Heart right ventricle (tissue), 16 donors: ENCODE results near the gene LRSAM1. TPM values are rescaled to one million over a fixed set of nuclear protein-coding genes. Genes with fewer than 3 reads are reported as not detected.

Source experiments
- ATAC-seq, 8 donors: fragments of 200-7000 bp; cut with Tn5 transposase; one replicate each; pipeline ENCODE4 v1.9.1; 2020; ENCODE audit warnings: mild to moderate bottlenecking in 8 of 8, moderate library complexity in 8 of 8, moderate number of reproducible peaks in 1 of 8
- DNase-seq, 2 donors: peaks; one replicate each; pipeline ENCODE4 v3.0.0-alpha.2; 2020
- H3K27ac ChIP-seq, 10 donors: fragments of 200-600 bp; sonication (generic) in 2 of 10; one replicate each; pipeline versions ENCODE4 v1.5.0 to v1.8.0; 2020 to 2022; ENCODE audit warnings: mild to moderate bottlenecking in 3 of 10
- H3K27me3 ChIP-seq, 7 donors: fragments of 200-600 bp; one replicate each; pipeline ENCODE4 v1.8.0; 2021 to 2022; ENCODE audit warnings: mild to moderate bottlenecking in 2 of 7
- H3K36me3 ChIP-seq, 9 donors: fragments of 200-600 bp; sonication (generic) in 1 of 9; one replicate each; pipeline versions ENCODE4 v1.5.0 to v1.8.0; 2020 to 2022; ENCODE audit warnings: mild to moderate bottlenecking in 2 of 9
- H3K4me1 ChIP-seq, 9 donors: fragments of 200-600 bp; sonication (generic) in 1 of 9; one replicate each; pipeline versions ENCODE4 v1.5.0 to v1.8.0; 2020 to 2022; ENCODE audit warnings: mild to moderate bottlenecking in 4 of 9
- H3K4me3 ChIP-seq, 10 donors: fragments of 200-600 bp; sonication (generic) in 2 of 10; one replicate each; pipeline versions ENCODE4 v1.5.0 to v1.8.0; 2020 to 2022; ENCODE audit warnings: mild to moderate bottlenecking in 7 of 10, moderate library complexity in 2 of 10
- H3K9me3 ChIP-seq, 11 donors: fragments of 200-600 bp in 10 of 11; sonication (generic) in 2 of 11; one replicate each; pipeline versions ENCODE4 v1.5.0 to v1.8.0; 2013 to 2022; ENCODE audit warnings: mild to moderate bottlenecking in 2 of 11, control low read depth in 1 of 11, moderate library complexity in 1 of 11
- WGBS, 2 donors: extraction: QIAGEN DNeasy Blood & Tissue Kit; methylation state at CpG; one replicate each; pipeline ENCODE4 v1.1.7; 2013; ENCODE audit warnings: inconsistent platforms in 1 of 2; 5-methylcytosine and 5-hydroxymethylcytosine counted together
- intact Hi-C, 10 donors: fragments of 100-400 bp; cut with DNase I; formaldehyde crosslinking; loops; one replicate each; pipeline versions ENCODE4 v1.11.1 to v1.14.2; 2022
- polyA plus RNA-seq, 2 donors: library from polyadenylated mRNA; stranded (reverse); fragments of 200-250 nt; gene quantifications; one replicate each; pipeline ENCODE4 v1.2.3, GENCODE V29; 2013
- total RNA-seq, 10 donors: library from RNA; stranded (reverse); fragmentation: NEBNext Ultra II Directional in 3 of 10; extraction: Animal tissue kit (Norgen Biotek cat#: 25700) in 3 of 10; gene quantifications; one replicate each; pipeline versions ENCODE4 v1.2.1 to v1.2.4, GENCODE V29; 2021 to 2023
- TF ChIP-seq, protein P1 (sequence below), 9 donors: fragments of 200-600 bp; sonication (generic) in 2 of 9; IDR thresholded peaks; one replicate each; pipeline versions ENCODE4 v1.5.0 to v1.8.0; 2021 to 2022; ENCODE audit warnings: antibody characterized with exemption in 9 of 9, mild to moderate bottlenecking in 5 of 9, moderate library complexity in 1 of 9
- donor health status: Arrhythmogenic right ventricular cardiomyopathy.
- donor health status: ischemic (EF 13 %, LVEDD 7.1; RV severe dilation, severe dysfunction).
- donor health status: healthy with polysubstance abuse.
- donor health status: DM: no; HTN: yes; CAD: no.
- donor health status: DM: no; HTN: no; CAD: no.
- donor health status: ischemic (EF 25% LVEDD 6.9; RV normal size, moderate dysfunction).
- donor health status: ischemic (EF 25% LVEDD 5.7; RV mildly dilated, moderate dysfunction).
- donor health status: healthy.
- donor health status: DM: yes; HTN: yes; CAD: no.
- donor health status: Ischemic cardiomyopathy.
- donor health status: ischemic (EF 35%, LVEDD 5.7; RV mildly dilated, moderate dysfunction).
- donor health status: nonischemic (EF 11% LVEDD 7.7; RV severe dilation, severe dysfunction).
- donor health status: DM: yes; HTN: yes; CAD: no.
- donor health status: PGD.
- donor health status: ischemic (EF 29% LVEDD 5.4; RV normal size, mild dysfunction).
- donor health status: nonischemic (EF 23%, LVEDD 6.1; RV moderate dilation, normal function).

The LRSAM1 gene
- total and polyA plus RNA-seq, 12 donors, result 21.2 to 59.9 (median 29.5) TPM

GRCh38 chr9:127498298-127498697 lies 47.0 kb downstream of the LRSAM1 start:
- Histone ChIP-seq H3K27ac (no peak overlapping the region), H3K4me3 (no peak overlapping the region), H3K36me3 (peaks cover 0 to 89% (median 21%) of the 10 kb centered on the region in 9 donors), H3K9me3 (no peaks in the 10 kb centered on the region), H3K4me1 (peaks cover 0 to 29% (median 18%) of the 10 kb centered on the region in 9 donors), H3K27me3 (no peaks in the 10 kb centered on the region)
- DNase-seq (no peak), ATAC-seq (no peak)
- TF ChIP-seq, protein P1, sequence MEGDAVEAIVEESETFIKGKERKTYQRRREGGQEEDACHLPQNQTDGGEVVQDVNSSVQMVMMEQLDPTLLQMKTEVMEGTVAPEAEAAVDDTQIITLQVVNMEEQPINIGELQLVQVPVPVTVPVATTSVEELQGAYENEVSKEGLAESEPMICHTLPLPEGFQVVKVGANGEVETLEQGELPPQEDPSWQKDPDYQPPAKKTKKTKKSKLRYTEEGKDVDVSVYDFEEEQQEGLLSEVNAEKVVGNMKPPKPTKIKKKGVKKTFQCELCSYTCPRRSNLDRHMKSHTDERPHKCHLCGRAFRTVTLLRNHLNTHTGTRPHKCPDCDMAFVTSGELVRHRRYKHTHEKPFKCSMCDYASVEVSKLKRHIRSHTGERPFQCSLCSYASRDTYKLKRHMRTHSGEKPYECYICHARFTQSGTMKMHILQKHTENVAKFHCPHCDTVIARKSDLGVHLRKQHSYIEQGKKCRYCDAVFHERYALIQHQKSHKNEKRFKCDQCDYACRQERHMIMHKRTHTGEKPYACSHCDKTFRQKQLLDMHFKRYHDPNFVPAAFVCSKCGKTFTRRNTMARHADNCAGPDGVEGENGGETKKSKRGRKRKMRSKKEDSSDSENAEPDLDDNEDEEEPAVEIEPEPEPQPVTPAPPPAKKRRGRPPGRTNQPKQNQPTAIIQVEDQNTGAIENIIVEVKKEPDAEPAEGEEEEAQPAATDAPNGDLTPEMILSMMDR (IDR thresholded peaks at IDR 0.05), result no peak
- 88 to 90% methylated on average over 5 of the region's 5 CpGs for WGBS, 2 donors
- intact Hi-C loops, result loop anchor here in 1 of 10 donors (10.0 kb wide), 1 partner anchor 197 kb away; no protein-coding TSS in a partner anchor

- ATAC-seq (no peak), DNase-seq (no peak)
- WGBS, 2 donors, result 88 to 91% methylated on average over 6 of the region's 6 CpGs
- Histone ChIP-seq H3K27ac (no peak overlapping the region), H3K4me1 (peaks cover 0 to 12% (median 4%) of the 10 kb centered on the region in 9 donors), H3K4me3 (no peak overlapping the region), H3K9me3 (no peaks in the 10 kb centered on the region), H3K36me3 (peaks cover 0 to 91% (median 21%) of the 10 kb centered on the region in 9 donors), H3K27me3 (no peaks in the 10 kb centered on the region)
- TF ChIP-seq, protein P1 (IDR thresholded peaks at IDR 0.05), result no peak
- intact Hi-C loops, result loop anchor here in 9 of 10 donors (5.0 to 10.0 kb wide), 6 partner anchors 224 to 427 kb away; partner anchors contain the start of gene TOR2A (in 4 of the 9)
Measured at GRCh38 chr9:127500399-127500798, 49.1 kb downstream of the LRSAM1 start.

DNA sequence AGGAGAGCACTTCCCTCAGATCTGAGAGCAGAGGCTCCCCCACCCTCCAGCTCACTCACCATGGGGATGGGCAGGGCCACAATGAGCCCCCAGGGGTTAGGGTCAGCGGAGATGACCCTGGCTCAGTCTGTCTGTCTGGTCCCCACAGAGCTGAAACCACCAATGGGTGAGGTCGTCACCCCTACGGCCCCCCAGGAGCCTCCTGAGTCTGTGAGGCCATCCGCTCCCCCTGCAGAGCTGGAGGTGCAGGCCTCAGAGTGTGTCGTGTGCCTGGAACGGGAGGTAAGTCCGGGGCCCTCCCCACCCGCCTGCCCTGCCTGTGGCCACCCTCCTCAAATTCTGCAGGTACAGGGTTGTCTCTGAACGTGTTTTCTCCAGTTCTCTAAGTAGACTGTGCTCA lies 49.6 kb downstream of the LRSAM1 start:
- DNase-seq (no peak), ATAC-seq (no peak)
- 87 to 91% methylated on average over 9 of the region's 9 CpGs for WGBS, 2 donors
- Histone ChIP-seq H3K27me3 (no peaks in the 10 kb centered on the region), H3K4me3 (no peak overlapping the region), H3K27ac (no peak overlapping the region), H3K4me1 (peaks cover 0 to 8% (median 0%) of the 10 kb centered on the region in 9 donors), H3K36me3 (peaks cover 0 to 90% (median 21%) of the 10 kb centered on the region in 9 donors), H3K9me3 (no peaks in the 10 kb centered on the region)
- intact Hi-C loops, result loop anchor here in 9 of 10 donors (5.0 to 10.0 kb wide), 6 partner anchors 224 to 426 kb away; partner anchors contain the start of gene TOR2A (in 4 of the 9)
- TF ChIP-seq, protein P1 (IDR thresholded peaks at IDR 0.05), result no peak

- peaks cover 0 to 88% (median 14%) of the 10 kb centered on the region in 9 donors for H3K36me3 ChIP-seq
- TF ChIP-seq, protein P1 (IDR thresholded peaks at IDR 0.05), result no peak
- no peak for DNase-seq
Measured at GRCh38 chr9:127501821-127502343, 50.6 kb downstream of the LRSAM1 start.

More at GRCh38 chr9:127501821-127502343, 50.6 kb downstream of the LRSAM1 start:
- intact Hi-C loops, result loop anchor here in 9 of 10 donors (2.0 to 10.0 kb wide), 7 partner anchors 85 to 425 kb away; partner anchors contain the start of gene TOR2A (in 4 of the 9)
- Histone ChIP-seq H3K27ac (no peak overlapping the region), H3K4me3 (no peak overlapping the region), H3K9me3 (no peaks in the 10 kb centered on the region), H3K4me1 (peaks cover 0 to 10% (median 0%) of the 10 kb centered on the region in 9 donors), H3K27me3 (no peaks in the 10 kb centered on the region)
- WGBS, 2 donors, result 86 to 88% methylated on average over 12 of the region's 12 CpGs
- ATAC-seq, result no peak
